ENCODE measurements around the gene HCN2. TPM values are rescaled to one million over a fixed set of nuclear protein-coding genes. Genes with fewer than 3 reads are reported as not detected.

The HCN2 gene
- total RNA-seq, 2 donors from 2014 or later, result 0.58 to 0.98 TPM

- Mint-ChIP-seq H3K4me1 (no peaks in the 10 kb centered on the region), H3K9me3 (no peaks in the 10 kb centered on the region), H3K27ac (no peak overlapping the region), H3K36me3 (ENCODE audit: low read depth) (no peaks in the 10 kb centered on the region), H3K27me3 (peaks cover 2% of the 10 kb centered on the region), H3K4me3 (peak overlapping the region; percentile 13)
- no peak for ATAC-seq (replicated peaks)
These were observed 664 bp upstream of the HCN2 start for GRCh38 chr19:588741-589692.

GRCh38 chr19:590396-590745 is 690 bp downstream of the HCN2 start:
- Mint-ChIP-seq H3K27me3 (peaks cover 2% of the 10 kb centered on the region), H3K36me3 (ENCODE audit: low read depth) (no peaks in the 10 kb centered on the region), H3K4me3 (no peak overlapping the region), H3K4me1 (no peaks in the 10 kb centered on the region), H3K9me3 (no peaks in the 10 kb centered on the region), H3K27ac (no peak overlapping the region)
- peak; percentile 21 for ATAC-seq (replicated peaks)

- Mint-ChIP-seq H3K4me1 (no peaks in the 10 kb centered on the region), H3K4me3 (no peak overlapping the region), H3K27me3 (peaks cover 2% of the 10 kb centered on the region), H3K36me3 (ENCODE audit: low read depth) (no peaks in the 10 kb centered on the region), H3K27ac (no peak overlapping the region), H3K9me3 (no peaks in the 10 kb centered on the region)
- no peak for ATAC-seq (replicated peaks)
These were observed 1.0 kb downstream of the HCN2 start for GRCh38 chr19:590750-591098.

- ATAC-seq (replicated peaks), result no peak
- H3K9me3 Mint-ChIP-seq, result no peaks in the 10 kb centered on the region
- peak overlapping the region; percentile 12 for H3K4me3 Mint-ChIP-seq
- H3K36me3 Mint-ChIP-seq (ENCODE audit: low read depth), result no peaks in the 10 kb centered on the region
- peaks cover 2% of the 10 kb centered on the region for H3K27me3 Mint-ChIP-seq
- H3K4me1 Mint-ChIP-seq, result no peaks in the 10 kb centered on the region
- no peak overlapping the region for H3K27ac Mint-ChIP-seq
These were observed 1.6 kb downstream of the HCN2 start for GRCh38 chr19:591099-591958.

- Mint-ChIP-seq H3K9me3 (no peaks in the 10 kb centered on the region), H3K27ac (no peak overlapping the region), H3K4me3 (no peak overlapping the region), H3K36me3 (ENCODE audit: low read depth) (no peaks in the 10 kb centered on the region), H3K27me3 (peaks cover 2% of the 10 kb centered on the region), H3K4me1 (no peaks in the 10 kb centered on the region)
- ATAC-seq (replicated peaks), result no peak
These were observed 2.4 kb downstream of the HCN2 start for GRCh38 chr19:592101-592500.

GRCh38 chr19:593055-593454 is 3.4 kb downstream of the HCN2 start:
- Mint-ChIP-seq H3K27ac (no peak overlapping the region), H3K27me3 (peaks cover 2% of the 10 kb centered on the region), H3K36me3 (ENCODE audit: low read depth) (no peaks in the 10 kb centered on the region), H3K4me1 (no peaks in the 10 kb centered on the region), H3K4me3 (no peak overlapping the region), H3K9me3 (no peaks in the 10 kb centered on the region)
- ATAC-seq (replicated peaks), result no peak

GRCh38 chr19:593505-593904 is 3.8 kb downstream of the HCN2 start:
- no peak for ATAC-seq (replicated peaks)
- H3K9me3 Mint-ChIP-seq, result no peaks in the 10 kb centered on the region
- peaks cover 2% of the 10 kb centered on the region for H3K27me3 Mint-ChIP-seq
- no peak overlapping the region for H3K27ac Mint-ChIP-seq
- no peaks in the 10 kb centered on the region for H3K4me1 Mint-ChIP-seq
- no peak overlapping the region for H3K4me3 Mint-ChIP-seq
- no peaks in the 10 kb centered on the region for H3K36me3 Mint-ChIP-seq (ENCODE audit: low read depth)

GRCh38 chr19:594265-594870 is 4.7 kb downstream of the HCN2 start:
- H3K4me1 Mint-ChIP-seq, result no peaks in the 10 kb centered on the region
- H3K27me3 Mint-ChIP-seq, result peaks cover 2% of the 10 kb centered on the region
- no peaks in the 10 kb centered on the region for H3K36me3 Mint-ChIP-seq (ENCODE audit: low read depth)
- ATAC-seq (replicated peaks), result no peak
- H3K4me3 Mint-ChIP-seq, result no peak overlapping the region
- H3K9me3 Mint-ChIP-seq, result no peaks in the 10 kb centered on the region
- H3K27ac Mint-ChIP-seq, result no peak overlapping the region

- no peak for ATAC-seq (replicated peaks)
- Mint-ChIP-seq H3K27me3 (peaks cover 2% of the 10 kb centered on the region), H3K36me3 (ENCODE audit: low read depth) (no peaks in the 10 kb centered on the region), H3K4me3 (no peak overlapping the region), H3K27ac (no peak overlapping the region), H3K4me1 (no peaks in the 10 kb centered on the region), H3K9me3 (no peaks in the 10 kb centered on the region)
These were observed 5.9 kb downstream of the HCN2 start for GRCh38 chr19:595326-596262.

- Mint-ChIP-seq H3K4me1 (no peaks in the 10 kb centered on the region), H3K4me3 (no peak overlapping the region)
These were observed 6.6 kb downstream of the HCN2 start for GRCh38 chr19:596263-596655.

GRCh38 chr19:597406-598315 is 8.0 kb downstream of the HCN2 start:
- Mint-ChIP-seq H3K4me3 (no peak overlapping the region), H3K36me3 (ENCODE audit: low read depth) (no peaks in the 10 kb centered on the region), H3K27me3 (no peaks in the 10 kb centered on the region), H3K9me3 (no peaks in the 10 kb centered on the region), H3K27ac (no peak overlapping the region), H3K4me1 (peaks cover 4% of the 10 kb centered on the region)
- ATAC-seq (replicated peaks), result no peak

More at GRCh38 chr19:596263-596655, 6.6 kb downstream of the HCN2 start:
- H3K27ac Mint-ChIP-seq, result no peak overlapping the region
- no peak for ATAC-seq (replicated peaks)
- no peaks in the 10 kb centered on the region for H3K9me3 Mint-ChIP-seq
- H3K27me3 Mint-ChIP-seq, result peaks cover under 1% of the 10 kb centered on the region
- H3K36me3 Mint-ChIP-seq (ENCODE audit: low read depth), result no peaks in the 10 kb centered on the region

- Mint-ChIP-seq H3K27ac (no peak overlapping the region), H3K4me1 (peaks cover 4% of the 10 kb centered on the region), H3K4me3 (no peak overlapping the region), H3K36me3 (ENCODE audit: low read depth) (no peaks in the 10 kb centered on the region), H3K9me3 (no peaks in the 10 kb centered on the region), H3K27me3 (no peaks in the 10 kb centered on the region)
- no peak for ATAC-seq (replicated peaks)
These were observed 11.6 kb downstream of the HCN2 start for GRCh38 chr19:601310-601709.

- H3K27me3 Mint-ChIP-seq, result no peaks in the 10 kb centered on the region
- no peaks in the 10 kb centered on the region for H3K36me3 Mint-ChIP-seq (ENCODE audit: low read depth)
- no peak for ATAC-seq (replicated peaks)
- H3K9me3 Mint-ChIP-seq, result no peaks in the 10 kb centered on the region
- H3K4me3 Mint-ChIP-seq, result no peak overlapping the region
- H3K27ac Mint-ChIP-seq, result no peak overlapping the region
- peaks cover 4% of the 10 kb centered on the region for H3K4me1 Mint-ChIP-seq
These were observed 12.1 kb downstream of the HCN2 start for GRCh38 chr19:601790-602189.

Data from activated T-helper 17 cell treated with anti-CD3 and anti-CD28 coated beads, Interleukin-2, amount 50 U/mL, for 72 hours (primary cell).